Activated naive CD4-positive, alpha-beta T cell treated with anti-CD3 and anti-CD28 coated beads, Interleukin-2, amount 50 U/mL, for 24 hours (primary cell): Measurements from ENCODE around the gene CHRNB2.

Experiments
- H3K27ac Mint-ChIP-seq: one replicate; pipeline ENCODE4 v1.8.0; 2021; ENCODE audit warnings: mild to moderate bottlenecking, mixed read lengths
- H3K27me3 Mint-ChIP-seq: one replicate; pipeline ENCODE4 v1.8.0; 2021; ENCODE audit warnings: mixed read lengths
- H3K36me3 Mint-ChIP-seq: one replicate; pipeline ENCODE4 v1.8.0; 2021; ENCODE audit warnings: mixed read lengths
- H3K4me1 Mint-ChIP-seq: one replicate; pipeline ENCODE4 v1.8.0; 2021; ENCODE audit warnings: mixed read lengths
- H3K4me3 Mint-ChIP-seq: one replicate; pipeline ENCODE4 v1.8.0; 2021; ENCODE audit warnings: mild to moderate bottlenecking, mixed read lengths
- H3K9me3 Mint-ChIP-seq: one replicate; pipeline ENCODE4 v1.8.0; 2021; ENCODE audit warnings: mixed read lengths

CHRNB2 gene

DNA sequence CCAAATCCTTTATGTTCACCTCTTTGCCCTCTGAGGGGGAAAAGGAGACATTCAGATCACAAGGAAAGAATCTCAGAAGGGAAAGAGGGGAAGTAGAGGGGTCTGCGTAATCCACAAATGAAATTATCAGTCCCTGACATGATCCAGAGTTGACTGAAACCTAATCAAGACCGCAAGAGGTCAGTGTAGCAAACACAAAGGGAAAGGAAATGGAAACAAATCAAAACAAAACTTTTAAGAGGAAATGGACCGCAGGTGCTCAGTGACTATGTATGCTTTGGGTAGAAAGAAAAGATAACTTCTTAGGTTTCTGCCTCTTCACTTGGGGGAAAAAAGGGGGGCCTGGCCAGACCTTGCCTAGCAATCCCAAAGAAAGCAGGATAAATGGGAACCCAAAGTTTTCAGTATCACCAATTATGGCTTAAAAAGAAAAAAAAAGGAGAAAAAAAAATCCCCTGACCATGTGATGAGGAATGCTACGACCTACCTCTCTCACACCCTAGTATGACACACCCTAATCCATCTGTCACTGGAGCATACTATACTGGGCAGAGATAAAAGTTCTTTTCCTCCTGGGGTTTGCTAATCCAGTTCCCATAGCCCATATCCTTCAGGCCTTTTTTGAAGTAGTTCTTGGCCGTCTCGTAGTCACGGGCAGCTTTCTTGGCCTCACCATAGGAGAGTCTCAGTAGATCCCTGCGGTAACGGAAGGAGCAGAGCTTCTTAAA, 16.9 kb downstream of the CHRNB2 start:
- Mint-ChIP-seq H3K36me3 (peaks cover 22% of the 10 kb centered on the region), H3K27me3 (no peaks in the 10 kb centered on the region), H3K9me3 (no peaks in the 10 kb centered on the region), H3K4me1 (no peaks in the 10 kb centered on the region), H3K27ac (peak overlapping the region; percentile 18), H3K4me3 (no peak overlapping the region)

DNA sequence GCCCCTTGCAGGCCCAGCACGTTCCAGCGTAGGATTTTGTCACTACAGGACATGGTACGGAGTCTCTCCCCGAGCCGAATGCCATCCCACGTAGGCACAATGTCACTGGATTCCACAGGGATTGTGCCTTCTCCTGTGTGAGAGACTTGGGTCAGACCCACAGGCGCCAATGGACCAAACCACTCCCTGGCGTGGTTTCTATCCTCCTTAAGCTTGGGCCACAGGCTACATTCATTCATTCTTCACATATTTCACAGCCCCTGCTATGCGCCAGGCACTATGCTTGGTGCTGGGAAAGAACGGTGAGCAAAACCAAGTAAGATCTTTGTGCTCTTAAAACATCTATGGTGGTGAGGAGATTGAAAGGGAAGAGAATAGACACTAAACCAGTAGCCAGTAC, 18.7 kb downstream of the CHRNB2 start:
- Mint-ChIP-seq H3K4me1 (peaks cover 7% of the 10 kb centered on the region), H3K27me3 (no peaks in the 10 kb centered on the region), H3K9me3 (no peaks in the 10 kb centered on the region), H3K27ac (no peak overlapping the region), H3K4me3 (no peak overlapping the region), H3K36me3 (peaks cover 25% of the 10 kb centered on the region)

DNA sequence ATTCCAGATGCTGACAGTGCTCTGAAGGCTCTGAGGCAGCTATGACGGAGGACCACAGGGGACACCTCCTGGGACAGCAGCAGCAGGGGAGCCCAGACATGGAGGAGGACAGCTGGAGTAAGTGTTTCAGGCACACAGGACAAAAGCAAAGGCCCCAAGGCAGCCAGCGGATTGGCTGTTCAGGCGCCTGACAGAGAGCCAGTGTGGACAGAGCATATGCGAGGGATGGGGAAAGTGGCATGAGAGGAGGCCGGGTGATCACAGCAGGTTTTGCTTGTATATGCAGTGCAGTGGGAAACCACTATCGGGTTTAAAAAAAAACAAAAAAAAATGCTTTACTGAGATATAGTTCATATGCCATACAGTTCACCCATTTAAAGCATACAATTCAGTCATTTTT, 19.1 kb downstream of the CHRNB2 start:
- Mint-ChIP-seq H3K27me3 (no peaks in the 10 kb centered on the region), H3K4me1 (peaks cover 7% of the 10 kb centered on the region), H3K27ac (no peak overlapping the region), H3K4me3 (no peak overlapping the region), H3K36me3 (peaks cover 25% of the 10 kb centered on the region), H3K9me3 (no peaks in the 10 kb centered on the region)

DNA sequence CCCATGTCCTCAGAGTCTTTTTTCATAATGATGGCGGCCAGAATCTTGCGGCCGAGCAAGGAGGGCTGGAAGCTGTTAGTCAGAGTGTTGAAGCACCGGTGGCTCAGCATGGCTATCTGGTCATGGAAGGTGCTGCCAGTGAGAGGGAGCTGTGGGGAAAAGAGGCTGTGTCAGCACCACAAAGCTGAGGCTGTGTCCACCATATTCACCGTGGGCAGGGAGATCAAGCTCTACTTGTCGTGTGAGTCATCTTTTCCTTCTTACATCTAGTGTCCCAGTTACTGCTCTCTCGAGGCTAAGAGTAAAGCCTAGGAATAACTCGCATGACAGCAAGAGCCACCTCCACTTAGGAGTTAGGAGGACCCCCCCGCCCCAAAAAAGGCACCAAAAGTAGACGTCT, 22.2 kb downstream of the CHRNB2 start:
- peaks cover 34% of the 10 kb centered on the region for H3K36me3 Mint-ChIP-seq
- peak overlapping the region; percentile 72 for H3K27ac Mint-ChIP-seq
- no peaks in the 10 kb centered on the region for H3K9me3 Mint-ChIP-seq
- H3K27me3 Mint-ChIP-seq = no peaks in the 10 kb centered on the region
- H3K4me1 Mint-ChIP-seq = peaks cover 11% of the 10 kb centered on the region
- no peak overlapping the region for H3K4me3 Mint-ChIP-seq

DNA sequence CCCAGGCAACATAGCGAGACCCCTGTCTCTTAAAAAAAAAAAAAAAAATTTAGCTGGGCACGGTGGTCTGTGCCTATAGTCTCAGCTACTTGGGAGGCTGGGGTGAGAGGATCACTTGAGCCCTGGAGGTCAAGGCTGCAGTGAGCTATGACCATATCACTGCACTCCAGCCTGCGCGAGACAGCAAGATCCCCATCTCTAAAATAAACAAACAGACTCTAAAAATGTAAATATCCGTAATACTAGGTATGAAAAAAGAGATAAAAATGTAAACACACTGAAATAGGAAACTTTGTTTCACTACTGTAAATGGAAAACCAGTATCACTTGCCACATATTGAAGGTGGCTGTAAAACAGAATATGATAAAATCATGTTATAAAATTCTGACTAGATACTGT, 23.2 kb downstream of the CHRNB2 start:
- Mint-ChIP-seq H3K4me3 (no peak overlapping the region), H3K27ac (no peak overlapping the region), H3K27me3 (no peaks in the 10 kb centered on the region), H3K36me3 (peaks cover 32% of the 10 kb centered on the region), H3K9me3 (no peaks in the 10 kb centered on the region), H3K4me1 (peaks cover 11% of the 10 kb centered on the region)

DNA sequence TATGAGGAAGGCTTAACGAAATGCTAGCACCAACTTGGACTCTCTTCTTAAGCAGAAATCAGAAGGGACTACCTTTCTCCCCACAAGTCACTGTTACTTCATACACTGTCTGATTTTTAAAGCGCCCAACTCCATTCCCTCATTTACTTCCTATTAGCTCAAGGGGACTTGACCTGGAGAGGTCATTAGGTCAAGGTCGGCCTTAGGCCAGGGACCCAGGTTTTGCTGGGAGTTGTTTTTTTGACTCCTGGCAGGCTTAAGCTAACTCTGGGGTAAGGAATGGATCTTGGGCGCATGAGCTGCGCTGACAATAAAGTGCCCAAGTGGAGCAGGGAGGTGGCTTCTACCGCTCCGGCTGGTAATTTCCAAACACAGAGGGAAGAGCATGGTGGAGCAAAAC, 23.6 kb downstream of the CHRNB2 start:
- Mint-ChIP-seq H3K4me3 (no peak overlapping the region), H3K27ac (no peak overlapping the region), H3K27me3 (no peaks in the 10 kb centered on the region), H3K9me3 (no peaks in the 10 kb centered on the region), H3K36me3 (peaks cover 32% of the 10 kb centered on the region), H3K4me1 (peaks cover 11% of the 10 kb centered on the region)

DNA sequence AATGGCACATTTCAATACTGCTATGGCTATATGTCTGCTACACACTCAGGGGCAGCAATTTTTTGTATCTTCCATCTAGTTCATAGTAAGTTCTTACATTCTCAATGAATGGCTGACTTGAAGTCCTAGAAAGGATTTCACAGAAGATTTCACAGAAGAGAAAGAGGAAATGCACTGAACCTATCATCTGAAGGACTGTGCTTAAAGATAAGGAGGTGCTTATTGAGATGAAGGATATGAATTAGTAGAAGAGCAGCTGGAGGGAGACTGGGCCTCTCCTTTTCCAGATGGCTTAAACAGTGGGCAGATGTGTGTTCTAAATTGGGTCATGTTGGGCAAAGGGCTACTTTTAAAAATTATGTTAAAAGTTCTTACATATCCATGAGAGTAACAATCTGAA, 25.8 kb downstream of the CHRNB2 start:
- no peaks in the 10 kb centered on the region for H3K9me3 Mint-ChIP-seq
- no peak overlapping the region for H3K4me3 Mint-ChIP-seq
- H3K4me1 Mint-ChIP-seq = peaks cover 18% of the 10 kb centered on the region
- H3K27ac Mint-ChIP-seq = peak overlapping the region; percentile 6
- H3K27me3 Mint-ChIP-seq = no peaks in the 10 kb centered on the region
- peaks cover 33% of the 10 kb centered on the region for H3K36me3 Mint-ChIP-seq

DNA sequence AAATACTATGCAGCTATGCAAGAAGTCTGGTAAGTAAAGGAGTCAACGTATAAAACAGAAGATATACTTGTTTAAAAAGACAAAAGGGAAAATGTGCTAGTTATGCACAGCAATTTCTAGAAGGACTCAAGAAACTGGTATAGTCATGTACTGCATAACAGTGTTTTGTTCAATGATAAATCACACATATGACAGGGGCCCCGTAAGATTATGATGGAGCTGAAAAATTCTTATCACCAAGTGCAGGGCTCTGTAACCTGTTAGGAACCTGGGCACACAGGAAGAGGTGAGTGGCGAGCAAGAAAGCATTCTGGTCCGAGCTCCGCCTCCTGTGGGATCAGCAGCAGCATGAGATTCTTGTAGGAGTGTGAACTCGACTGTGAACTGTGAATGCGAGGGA, 27.2 kb downstream of the CHRNB2 start:
- H3K27ac Mint-ChIP-seq = peak overlapping the region; percentile 25

DNA sequence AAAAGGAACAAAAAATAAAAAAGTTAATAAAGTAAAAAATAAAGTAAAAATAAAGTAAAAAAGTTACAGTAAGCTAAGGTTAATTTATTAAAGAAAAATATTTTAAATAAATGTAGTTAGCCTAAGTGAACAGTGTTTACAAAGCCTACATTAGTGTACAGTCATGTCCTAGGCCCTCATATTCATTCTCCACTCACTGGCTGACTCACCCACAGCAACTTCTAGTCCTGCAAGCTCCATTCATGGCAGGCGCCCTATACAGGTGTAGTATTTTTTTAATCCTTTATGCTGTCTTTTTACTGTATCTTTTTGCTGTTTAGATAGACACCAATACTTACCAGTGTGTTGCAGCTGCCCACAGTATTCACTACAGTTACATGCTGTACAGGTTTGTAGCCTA, 28.0 kb downstream of the CHRNB2 start:
- peaks cover 22% of the 10 kb centered on the region for H3K36me3 Mint-ChIP-seq
- no peaks in the 10 kb centered on the region for H3K9me3 Mint-ChIP-seq
- no peaks in the 10 kb centered on the region for H3K27me3 Mint-ChIP-seq
- H3K4me3 Mint-ChIP-seq = no peak overlapping the region
- peaks cover 33% of the 10 kb centered on the region for H3K4me1 Mint-ChIP-seq
- no peak overlapping the region for H3K27ac Mint-ChIP-seq

More for the DNA sequence above, 27.2 kb downstream of the CHRNB2 start:
- no peaks in the 10 kb centered on the region for H3K27me3 Mint-ChIP-seq
- H3K4me1 Mint-ChIP-seq = peaks cover 29% of the 10 kb centered on the region
- no peak overlapping the region for H3K4me3 Mint-ChIP-seq
- peaks cover 24% of the 10 kb centered on the region for H3K36me3 Mint-ChIP-seq
- no peaks in the 10 kb centered on the region for H3K9me3 Mint-ChIP-seq

DNA sequence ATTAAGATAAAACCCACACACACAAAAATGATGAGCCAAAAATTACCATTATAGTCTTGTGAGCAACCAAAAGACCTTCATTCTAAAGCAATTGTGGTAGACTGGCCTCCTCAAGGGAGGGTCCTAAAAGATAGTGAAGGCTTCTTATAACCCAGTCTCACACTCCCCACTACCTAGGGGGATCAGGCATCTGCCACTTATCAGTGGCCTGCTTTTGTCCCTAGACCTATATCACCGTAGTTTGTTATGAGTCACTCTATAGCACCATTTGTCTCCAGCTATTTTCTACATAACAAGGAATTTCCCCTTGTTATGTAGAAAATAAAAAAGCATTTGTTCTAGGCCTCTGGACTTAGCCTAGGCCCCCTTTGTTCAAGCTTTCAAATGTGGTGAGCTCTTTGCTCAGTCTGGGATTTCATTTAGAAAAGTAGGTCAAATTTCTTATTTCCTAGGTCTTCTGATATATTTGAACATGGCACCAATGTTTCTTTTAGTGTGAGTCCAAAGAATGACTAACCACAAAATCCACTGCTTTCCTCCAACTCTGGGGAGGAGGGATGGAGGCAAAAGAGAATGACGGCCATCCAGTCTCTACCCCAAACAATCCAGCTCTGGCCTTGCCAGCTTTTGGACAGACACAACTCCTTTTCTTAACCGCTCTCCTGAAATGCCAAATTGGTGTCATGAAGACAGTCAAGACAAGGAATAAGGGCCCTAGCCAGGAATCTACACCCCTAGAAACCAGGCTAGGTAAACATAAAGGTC, 31.5 kb downstream of the CHRNB2 start:
- H3K36me3 Mint-ChIP-seq = peaks cover 17% of the 10 kb centered on the region
- H3K27ac Mint-ChIP-seq = peak overlapping the region; percentile 79
- no peaks in the 10 kb centered on the region for H3K9me3 Mint-ChIP-seq
- H3K4me1 Mint-ChIP-seq = peaks cover 66% of the 10 kb centered on the region
- no peaks in the 10 kb centered on the region for H3K27me3 Mint-ChIP-seq
- H3K4me3 Mint-ChIP-seq = no peak overlapping the region

DNA sequence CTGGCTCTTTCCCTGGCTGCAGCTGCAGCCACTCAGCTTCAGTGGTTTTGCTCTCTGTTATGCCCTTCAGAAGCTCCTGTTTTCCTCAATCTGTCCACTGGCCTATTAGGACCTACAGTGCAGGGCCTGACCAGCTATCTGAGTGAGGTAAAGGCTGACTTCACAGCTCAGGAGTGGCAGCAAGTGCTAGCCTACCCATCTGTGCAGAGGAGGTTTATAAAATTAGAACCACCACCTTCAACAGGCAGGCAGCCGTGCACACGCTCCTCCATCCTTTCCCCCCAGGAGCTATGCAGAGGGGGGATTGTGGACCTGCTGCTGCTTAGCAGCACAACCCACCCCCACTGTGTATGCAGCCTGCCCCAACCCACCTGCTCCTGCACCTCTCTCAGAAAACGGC, 32.1 kb downstream of the CHRNB2 start:
- Mint-ChIP-seq H3K9me3 (no peaks in the 10 kb centered on the region), H3K4me1 (peaks cover 67% of the 10 kb centered on the region), H3K36me3 (peaks cover 13% of the 10 kb centered on the region), H3K4me3 (no peak overlapping the region), H3K27me3 (no peaks in the 10 kb centered on the region), H3K27ac (peak overlapping the region; percentile 79)

DNA sequence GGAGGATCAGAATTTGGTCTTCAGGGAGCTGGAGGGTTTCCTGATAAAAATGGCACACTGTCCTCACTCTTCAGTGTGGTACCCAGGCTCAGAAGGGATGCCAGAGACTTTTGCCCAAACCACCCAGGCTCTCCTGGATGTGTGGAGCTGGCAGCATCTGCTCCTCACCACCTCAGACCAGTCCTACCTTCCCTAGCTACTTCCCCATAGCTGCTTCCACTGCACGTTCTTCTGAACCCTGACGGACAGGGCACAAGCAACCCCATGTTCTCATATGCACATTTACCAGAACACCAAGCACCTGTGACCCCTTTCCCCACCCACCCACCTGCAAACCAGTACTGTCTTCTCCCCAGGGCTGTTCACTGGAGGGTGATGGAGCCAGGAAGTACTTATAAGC, 35.7 kb downstream of the CHRNB2 start:
- H3K27me3 Mint-ChIP-seq = no peaks in the 10 kb centered on the region
- no peaks in the 10 kb centered on the region for H3K9me3 Mint-ChIP-seq
- H3K4me1 Mint-ChIP-seq = peaks cover 85% of the 10 kb centered on the region
- H3K4me3 Mint-ChIP-seq = peak overlapping the region; percentile 92
- peak overlapping the region; percentile 64 for H3K27ac Mint-ChIP-seq
- peaks cover 9% of the 10 kb centered on the region for H3K36me3 Mint-ChIP-seq

DNA sequence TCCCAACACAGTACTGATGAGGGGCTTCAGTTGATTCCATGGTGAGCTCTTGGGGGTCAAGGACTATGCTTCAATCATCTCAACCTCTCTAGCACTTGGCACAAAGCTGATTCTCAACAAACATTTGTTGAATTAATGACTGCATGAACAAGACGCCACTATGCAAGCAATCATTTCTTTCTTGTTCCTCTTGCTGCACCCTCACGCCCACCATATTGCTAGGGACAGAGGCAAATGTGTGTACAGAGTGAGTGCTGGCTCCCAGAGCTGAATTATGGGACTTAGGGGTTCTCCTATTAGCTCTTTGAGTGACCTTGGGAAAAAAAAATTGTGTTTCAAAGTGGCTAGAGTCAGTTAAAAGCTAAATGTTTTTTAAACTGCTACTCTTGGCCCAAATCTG, 38.0 kb downstream of the CHRNB2 start:
- no peaks in the 10 kb centered on the region for H3K27me3 Mint-ChIP-seq
- peaks cover 9% of the 10 kb centered on the region for H3K36me3 Mint-ChIP-seq
- H3K4me1 Mint-ChIP-seq = peaks cover 81% of the 10 kb centered on the region
- no peaks in the 10 kb centered on the region for H3K9me3 Mint-ChIP-seq
- peak overlapping the region; percentile 93 for H3K27ac Mint-ChIP-seq
- peak overlapping the region; percentile 92 for H3K4me3 Mint-ChIP-seq

DNA sequence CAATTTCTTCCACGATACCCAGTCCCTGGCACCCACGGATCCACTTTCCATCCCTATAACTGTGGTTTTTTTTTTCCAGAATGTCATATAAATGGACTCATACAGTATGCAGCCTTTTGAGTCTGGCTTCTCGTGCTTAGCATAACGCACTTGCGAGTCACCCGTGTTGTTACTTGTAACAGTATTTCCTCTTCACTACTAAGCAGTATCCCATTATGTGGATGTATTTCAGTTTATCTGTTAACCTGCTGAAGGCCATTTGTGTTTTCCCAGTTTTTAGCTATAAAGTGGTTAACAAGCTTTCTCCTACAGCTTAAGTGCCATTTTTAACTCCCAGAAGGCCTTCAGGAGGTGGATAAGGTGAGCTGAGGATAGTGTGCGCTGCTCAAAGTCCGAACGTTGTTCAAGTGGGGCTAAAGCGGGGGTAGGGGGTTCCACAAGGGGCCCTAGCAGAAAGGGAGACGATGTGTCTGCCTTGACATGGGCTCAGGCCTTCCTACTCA, 39.6 kb downstream of the CHRNB2 start:
- H3K36me3 Mint-ChIP-seq = peaks cover 5% of the 10 kb centered on the region

DNA sequence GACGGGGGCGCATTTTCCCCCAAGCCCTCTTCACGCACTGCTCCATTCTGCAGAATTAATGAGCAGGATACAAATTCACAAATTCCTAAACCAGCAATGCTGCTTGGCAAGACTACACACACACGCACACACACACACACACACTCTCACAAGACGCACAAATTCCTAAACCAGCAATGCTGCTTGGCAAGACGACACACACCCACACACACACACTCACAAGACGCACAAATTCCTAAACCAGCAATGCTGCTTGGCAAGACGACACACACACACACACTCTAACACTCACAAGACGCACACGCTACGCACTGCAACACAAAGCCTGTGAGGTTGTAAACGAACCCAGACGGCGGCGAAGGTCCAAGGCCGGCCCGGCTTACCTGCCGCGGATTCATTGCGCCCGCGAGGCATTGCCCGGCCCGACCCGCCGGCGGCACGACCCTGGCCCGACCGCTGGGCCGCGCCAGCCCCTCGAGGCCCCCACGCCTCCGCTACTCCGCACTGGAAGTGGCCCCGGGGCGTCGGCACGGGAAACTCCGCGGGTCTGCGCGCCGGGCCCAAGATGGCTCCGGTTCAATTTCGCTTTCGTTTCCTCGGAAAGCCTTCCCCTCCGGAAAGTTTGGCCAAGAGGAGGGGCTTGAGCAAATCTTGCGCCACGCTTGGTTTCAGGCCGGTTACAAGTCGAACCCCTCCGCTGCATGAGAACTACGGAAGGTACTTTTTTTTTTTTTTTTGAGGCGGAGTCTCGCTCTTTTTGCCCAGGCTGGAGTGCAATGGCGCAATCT, 40.2 kb downstream of the CHRNB2 start, which contains the start of gene ADAR:
ADAR (minus strand) TSS at position 578 of the 788 bp plus-strand sequence; CDS start at position 398, 180 bp downstream.
- Mint-ChIP-seq H3K27ac (peak within 1 kb of the TSS; percentile 98), H3K4me1 (peaks cover 74% of the 10 kb centered on the region), H3K9me3 (no peaks in the 10 kb centered on the region), H3K36me3 (peaks cover 5% of the 10 kb centered on the region), H3K4me3 (peak within 1 kb of the TSS; percentile 92), H3K27me3 (no peaks in the 10 kb centered on the region)

More for the DNA sequence above, 39.6 kb downstream of the CHRNB2 start:
- H3K27me3 Mint-ChIP-seq = no peaks in the 10 kb centered on the region
- no peaks in the 10 kb centered on the region for H3K9me3 Mint-ChIP-seq
- H3K4me3 Mint-ChIP-seq = peak overlapping the region; percentile 92
- H3K4me1 Mint-ChIP-seq = peaks cover 80% of the 10 kb centered on the region
- H3K27ac Mint-ChIP-seq = peak overlapping the region; percentile 98
